Subcutaneous adipose tissue (tissue), 4 donors: ENCODE results near the gene CCN5. TPM values are rescaled to one million over a fixed set of nuclear protein-coding genes. Genes with fewer than 3 reads are reported as not detected.

Source experiments
- CTCF ChIP-seq: fragments of 450-650 bp; IDR thresholded peaks from one replicate; pipeline ENCODE4 v1.5.1; 2016; ENCODE audit warnings: low read depth, mild to moderate bottlenecking, control low read depth, antibody characterized with exemption, moderate library complexity
- total RNA-seq, 4 donors: library from RNA; depleted of rRNA; stranded (reverse); fragments of >200 nt; gene quantifications; one replicate each; pipeline ENCODE4 v1.1.0, GENCODE V29; 2016

Gene CCN5
- total RNA-seq, 4 donors from 2014 or later = 153 to 1,717 (median 223) TPM

DNA sequence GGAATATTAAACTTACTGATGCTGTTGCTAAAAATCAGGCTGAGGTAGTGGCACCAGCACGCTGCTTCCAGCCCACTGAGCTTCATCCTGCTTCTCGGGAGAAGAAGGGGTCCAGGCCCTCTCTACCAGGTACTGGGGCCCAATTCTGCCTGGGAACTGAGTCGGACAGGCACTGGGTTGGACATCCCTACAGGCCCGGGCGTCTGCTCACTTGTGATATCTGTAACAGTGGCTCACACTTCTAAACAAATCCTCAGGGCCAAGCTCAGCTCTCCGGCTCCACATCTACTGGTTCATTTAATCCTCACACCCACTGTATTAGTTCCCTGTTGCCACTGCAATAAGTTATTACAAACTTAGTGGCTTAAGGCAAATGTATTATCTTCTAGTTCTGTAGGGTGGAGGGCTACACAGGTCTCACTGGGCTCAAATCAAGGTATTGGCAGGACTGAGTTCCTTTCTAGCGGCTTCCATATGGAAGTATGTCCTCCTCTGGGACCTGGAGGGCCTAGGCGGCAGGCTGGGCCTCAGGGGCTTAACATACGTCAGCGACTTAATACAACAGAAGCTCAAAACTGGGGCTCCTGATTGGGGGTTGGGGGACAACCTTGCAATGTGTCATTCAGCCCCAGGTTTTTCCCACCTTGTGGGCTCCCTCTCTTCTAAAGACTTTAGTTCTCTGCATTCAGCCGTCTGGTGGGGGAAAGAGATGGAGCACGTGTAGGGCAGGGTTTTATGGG lies 28.9 kb downstream of the CCN5 start:
- no peak for TF ChIP-seq CTCF

- TF ChIP-seq CTCF = no peak
These were observed 30.0 kb downstream of the CCN5 start for GRCh38 chr20:44745122-44745597.

- TF ChIP-seq CTCF = no peak
These were observed 30.6 kb downstream of the CCN5 start, which contains the start of gene KCNK15 for GRCh38 chr20:44745598-44746366. TSS of gene KCNK15 (plus strand) at chr20:44745865. CDS start at chr20:44745911, 46 bp downstream.

DNA sequence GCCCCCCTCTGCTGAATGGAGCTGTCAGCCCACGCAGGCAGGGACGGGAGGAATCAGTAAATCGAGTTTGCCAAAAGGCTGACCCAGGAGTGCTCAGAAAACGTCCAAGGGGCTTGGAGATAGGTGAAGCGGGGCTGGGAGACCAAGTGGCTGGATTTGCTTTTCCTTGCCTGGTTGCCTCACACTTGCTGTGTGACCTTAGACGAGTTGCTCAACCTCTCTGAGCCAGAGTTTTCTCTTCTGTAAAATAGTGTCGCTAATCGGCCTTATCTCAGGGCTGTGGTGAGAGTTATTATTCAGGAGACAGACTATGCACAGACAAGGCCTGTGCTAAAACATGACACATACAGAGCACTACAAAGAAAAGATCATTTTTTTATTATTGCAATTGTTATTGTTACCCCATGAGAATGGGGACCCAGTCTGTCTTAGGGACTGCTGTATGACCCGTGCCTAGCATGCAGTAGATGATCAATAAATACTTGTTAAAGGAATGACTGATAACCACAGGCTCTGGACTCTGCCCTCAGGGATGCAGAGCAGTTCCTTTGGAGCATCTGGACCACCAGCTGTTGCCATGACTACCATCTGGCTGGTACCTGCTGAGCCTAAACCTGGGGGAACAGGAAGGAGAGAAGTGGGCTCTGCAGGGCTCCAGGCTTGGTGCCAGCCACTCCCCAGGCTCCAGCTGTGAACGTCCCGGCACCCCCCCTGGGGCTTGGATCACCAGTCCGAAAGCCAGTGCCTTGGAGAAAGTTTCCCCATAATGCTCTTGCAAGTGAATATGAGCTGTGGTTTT lies 31.4 kb downstream of the CCN5 start:
- TF ChIP-seq CTCF = no peak

DNA sequence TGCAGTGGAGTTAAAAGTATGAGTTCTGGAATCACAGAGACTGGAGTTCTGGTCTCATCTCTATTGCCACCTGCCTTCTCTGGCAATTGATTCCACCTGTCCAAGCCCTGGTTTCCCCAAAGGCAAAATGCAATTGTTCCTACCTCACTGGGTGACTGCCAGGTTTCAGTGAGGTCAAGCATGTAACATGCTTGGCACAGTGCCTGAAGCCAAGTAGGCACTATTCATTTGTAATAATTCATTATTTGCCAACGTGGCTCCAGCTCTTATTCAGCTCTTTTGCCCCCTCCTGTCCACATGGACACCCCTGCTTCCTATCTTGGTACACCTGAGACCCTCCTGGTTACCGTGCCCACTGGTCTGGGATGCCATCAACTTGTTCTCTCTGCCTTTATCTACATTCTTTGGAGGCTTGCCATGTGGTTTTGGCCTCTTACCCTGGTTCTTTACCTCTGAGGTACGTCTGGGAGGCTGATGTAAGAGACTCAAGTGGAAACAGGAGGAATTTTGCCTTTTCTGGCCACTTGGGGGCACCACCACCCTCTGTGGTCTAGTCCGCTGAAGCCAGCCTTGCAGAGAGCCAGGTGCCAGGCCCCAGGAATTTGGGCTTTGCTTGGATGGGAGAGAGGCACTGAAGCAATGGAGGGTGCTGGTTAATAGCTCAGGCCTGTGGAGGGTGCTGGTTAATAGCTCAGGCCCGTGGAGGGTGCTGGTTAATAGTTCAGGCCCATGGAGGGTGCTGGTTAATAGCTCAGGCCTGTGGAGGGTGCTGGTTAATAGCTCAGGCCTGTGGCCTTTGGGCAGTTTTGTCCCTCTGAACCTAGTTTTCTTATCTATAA lies 32.2 kb downstream of the CCN5 start:
- no peak for TF ChIP-seq CTCF

GRCh38 chr20:44748005-44748370 lies 32.8 kb downstream of the CCN5 start:
- TF ChIP-seq CTCF = no peak
